HL-60 (cell line): ENCODE measurements around the gene PUS3.

Experiments
- DNase-seq, 2 experiments: peaks; one replicate each; pipeline ENCODE4 v3.0.0-alpha.2; 2010 to 2020; ENCODE audit warnings: low read depth in 1 of 2, low spot score in 1 of 2
- H3K27ac ChIP-seq: fragments of 250-450 bp; sonication (Bioruptor Pico); replicated peaks from 2 replicates; pipeline ENCODE4 v1.5.1; 2020; ENCODE audit warnings: mild to moderate bottlenecking, moderate library complexity
- H3K27me3 ChIP-seq: fragments of 250-450 bp; sonication (Bioruptor Pico); 2 replicates; pipeline ENCODE4 v1.5.1; 2021; ENCODE audit warnings: mild to moderate bottlenecking, moderate library complexity; ENCODE audit not compliant: insufficient read depth, poor library complexity, severe bottlenecking
- H3K4me3 ChIP-seq: replicated peaks from 2 replicates; pipeline ENCODE4 v1.5.1; 2011; ENCODE audit warnings: mild to moderate bottlenecking, control low read depth, low read length; ENCODE audit not compliant: insufficient read depth
- GABPA ChIP-seq: IDR thresholded peaks from 2 replicates; pipeline ENCODE4 v1.6.1; 2012; ENCODE audit warnings: low read depth
- POLR2AphosphoS5 ChIP-seq: IDR thresholded peaks from 2 replicates; pipeline ENCODE4 v1.6.1; 2012; ENCODE audit warnings: low read depth
- SPI1 ChIP-seq: IDR thresholded peaks from 2 replicates; pipeline ENCODE4 v1.6.1; 2012; ENCODE audit warnings: low read depth, mild to moderate bottlenecking, borderline replicate concordance
- TF ChIP-seq, protein P1 (sequence below): IDR thresholded peaks from one replicate; pipeline ENCODE4 v1.5.1; 2011; ENCODE audit warnings: low read length, control low read depth, inconsistent platforms; ENCODE audit not compliant: insufficient read depth
- TF ChIP-seq, protein P2 (sequence below): IDR thresholded peaks from 2 replicates; pipeline ENCODE4 v1.6.1; 2012; ENCODE audit warnings: low read depth; ENCODE audit not compliant: insufficient replicate concordance

PUS3 gene

DNA sequence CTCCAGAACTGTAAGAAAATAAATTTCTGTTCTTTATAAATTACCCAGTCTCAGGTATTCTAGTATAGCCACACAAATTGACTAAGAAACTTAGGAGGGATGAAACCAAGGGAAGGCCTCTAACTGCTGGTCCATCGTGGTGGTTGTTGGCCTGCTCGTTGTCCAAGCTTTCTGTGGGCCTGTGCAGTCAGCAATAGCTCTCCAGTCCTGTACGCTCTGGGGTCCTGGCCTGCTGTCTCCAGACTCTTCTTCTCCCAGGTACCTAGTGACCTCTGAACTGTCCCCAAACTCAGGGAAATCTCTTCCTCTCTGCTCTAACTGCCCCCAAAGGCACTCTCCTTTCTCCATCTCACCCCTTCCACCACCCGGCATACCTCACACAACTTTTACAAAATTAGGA, 37.1 kb upstream of the PUS3 start:
- TF ChIP-seq, protein P1, sequence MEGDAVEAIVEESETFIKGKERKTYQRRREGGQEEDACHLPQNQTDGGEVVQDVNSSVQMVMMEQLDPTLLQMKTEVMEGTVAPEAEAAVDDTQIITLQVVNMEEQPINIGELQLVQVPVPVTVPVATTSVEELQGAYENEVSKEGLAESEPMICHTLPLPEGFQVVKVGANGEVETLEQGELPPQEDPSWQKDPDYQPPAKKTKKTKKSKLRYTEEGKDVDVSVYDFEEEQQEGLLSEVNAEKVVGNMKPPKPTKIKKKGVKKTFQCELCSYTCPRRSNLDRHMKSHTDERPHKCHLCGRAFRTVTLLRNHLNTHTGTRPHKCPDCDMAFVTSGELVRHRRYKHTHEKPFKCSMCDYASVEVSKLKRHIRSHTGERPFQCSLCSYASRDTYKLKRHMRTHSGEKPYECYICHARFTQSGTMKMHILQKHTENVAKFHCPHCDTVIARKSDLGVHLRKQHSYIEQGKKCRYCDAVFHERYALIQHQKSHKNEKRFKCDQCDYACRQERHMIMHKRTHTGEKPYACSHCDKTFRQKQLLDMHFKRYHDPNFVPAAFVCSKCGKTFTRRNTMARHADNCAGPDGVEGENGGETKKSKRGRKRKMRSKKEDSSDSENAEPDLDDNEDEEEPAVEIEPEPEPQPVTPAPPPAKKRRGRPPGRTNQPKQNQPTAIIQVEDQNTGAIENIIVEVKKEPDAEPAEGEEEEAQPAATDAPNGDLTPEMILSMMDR, result no peak
- no peak for TF ChIP-seq GABPA
- no peak for TF ChIP-seq POLR2AphosphoS5
- TF ChIP-seq, protein P2, sequence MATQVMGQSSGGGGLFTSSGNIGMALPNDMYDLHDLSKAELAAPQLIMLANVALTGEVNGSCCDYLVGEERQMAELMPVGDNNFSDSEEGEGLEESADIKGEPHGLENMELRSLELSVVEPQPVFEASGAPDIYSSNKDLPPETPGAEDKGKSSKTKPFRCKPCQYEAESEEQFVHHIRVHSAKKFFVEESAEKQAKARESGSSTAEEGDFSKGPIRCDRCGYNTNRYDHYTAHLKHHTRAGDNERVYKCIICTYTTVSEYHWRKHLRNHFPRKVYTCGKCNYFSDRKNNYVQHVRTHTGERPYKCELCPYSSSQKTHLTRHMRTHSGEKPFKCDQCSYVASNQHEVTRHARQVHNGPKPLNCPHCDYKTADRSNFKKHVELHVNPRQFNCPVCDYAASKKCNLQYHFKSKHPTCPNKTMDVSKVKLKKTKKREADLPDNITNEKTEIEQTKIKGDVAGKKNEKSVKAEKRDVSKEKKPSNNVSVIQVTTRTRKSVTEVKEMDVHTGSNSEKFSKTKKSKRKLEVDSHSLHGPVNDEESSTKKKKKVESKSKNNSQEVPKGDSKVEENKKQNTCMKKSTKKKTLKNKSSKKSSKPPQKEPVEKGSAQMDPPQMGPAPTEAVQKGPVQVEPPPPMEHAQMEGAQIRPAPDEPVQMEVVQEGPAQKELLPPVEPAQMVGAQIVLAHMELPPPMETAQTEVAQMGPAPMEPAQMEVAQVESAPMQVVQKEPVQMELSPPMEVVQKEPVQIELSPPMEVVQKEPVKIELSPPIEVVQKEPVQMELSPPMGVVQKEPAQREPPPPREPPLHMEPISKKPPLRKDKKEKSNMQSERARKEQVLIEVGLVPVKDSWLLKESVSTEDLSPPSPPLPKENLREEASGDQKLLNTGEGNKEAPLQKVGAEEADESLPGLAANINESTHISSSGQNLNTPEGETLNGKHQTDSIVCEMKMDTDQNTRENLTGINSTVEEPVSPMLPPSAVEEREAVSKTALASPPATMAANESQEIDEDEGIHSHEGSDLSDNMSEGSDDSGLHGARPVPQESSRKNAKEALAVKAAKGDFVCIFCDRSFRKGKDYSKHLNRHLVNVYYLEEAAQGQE, result no peak
- TF ChIP-seq SPI1, result no peak
- H3K4me3 ChIP-seq, result no peak overlapping the region
- DNase-seq, result no peak

DNA sequence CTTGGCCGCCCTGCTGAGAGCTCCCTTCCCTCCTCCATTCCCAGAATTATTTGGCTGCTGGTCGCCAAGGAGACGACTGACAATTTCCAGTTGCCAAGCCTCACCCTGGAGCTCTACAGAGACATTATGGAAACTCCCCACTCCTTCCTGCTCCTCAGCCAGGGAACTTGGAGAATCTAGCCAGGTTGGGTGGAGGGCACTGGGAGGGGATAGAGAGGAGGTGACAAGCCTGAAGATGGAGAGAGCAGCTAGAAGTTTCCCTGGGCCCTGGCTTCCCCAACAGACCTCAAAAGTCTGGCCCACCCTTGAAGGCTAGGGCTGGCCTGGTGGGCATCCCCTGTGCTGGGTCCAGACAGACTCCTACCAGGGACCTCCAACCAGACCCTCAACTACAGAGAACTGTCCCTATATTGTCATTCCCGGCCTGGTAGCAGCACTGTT, 36.1 kb upstream of the PUS3 start:
- DNase-seq, result no peak
- H3K27ac ChIP-seq, result no peak overlapping the region
- H3K27me3 ChIP-seq, result no peaks in the 10 kb centered on the region
- TF ChIP-seq, protein P2, result no peak
- TF ChIP-seq SPI1 (no peak), GABPA (no peak), POLR2AphosphoS5 (no peak)
- TF ChIP-seq, protein P1, result no peak
- H3K4me3 ChIP-seq, result no peak overlapping the region

More for the DNA sequence above, 37.1 kb upstream of the PUS3 start:
- Histone ChIP-seq H3K27me3 (no peaks in the 10 kb centered on the region), H3K27ac (no peak overlapping the region)

DNA sequence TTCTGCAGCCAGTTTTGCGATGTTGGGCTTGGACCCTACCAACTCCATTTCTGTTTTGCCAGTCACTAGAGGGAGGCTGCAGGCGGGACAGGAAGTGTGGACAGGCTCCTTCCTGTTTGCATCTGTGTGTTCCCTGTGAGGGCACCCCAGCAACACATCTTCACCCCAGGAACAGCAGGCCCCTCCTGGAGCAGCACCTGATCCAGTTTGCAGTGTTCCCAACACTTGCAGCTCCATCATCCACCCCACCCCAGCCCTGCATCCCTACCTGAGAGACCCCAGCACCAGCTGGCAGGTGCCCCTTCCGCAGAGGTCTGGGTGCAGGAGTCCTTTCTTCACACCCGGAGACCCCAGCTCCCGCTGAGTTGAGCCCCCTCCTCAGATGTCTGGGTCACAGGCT, 35.4 kb upstream of the PUS3 start:
- DNase-seq, result peak in 1 of 2 experiments; percentile 17
- TF ChIP-seq SPI1 (no peak), GABPA (peak; percentile 83)
- H3K27me3 ChIP-seq, result no peaks in the 10 kb centered on the region
- no peak overlapping the region for H3K4me3 ChIP-seq
- H3K27ac ChIP-seq, result no peak overlapping the region

DNA sequence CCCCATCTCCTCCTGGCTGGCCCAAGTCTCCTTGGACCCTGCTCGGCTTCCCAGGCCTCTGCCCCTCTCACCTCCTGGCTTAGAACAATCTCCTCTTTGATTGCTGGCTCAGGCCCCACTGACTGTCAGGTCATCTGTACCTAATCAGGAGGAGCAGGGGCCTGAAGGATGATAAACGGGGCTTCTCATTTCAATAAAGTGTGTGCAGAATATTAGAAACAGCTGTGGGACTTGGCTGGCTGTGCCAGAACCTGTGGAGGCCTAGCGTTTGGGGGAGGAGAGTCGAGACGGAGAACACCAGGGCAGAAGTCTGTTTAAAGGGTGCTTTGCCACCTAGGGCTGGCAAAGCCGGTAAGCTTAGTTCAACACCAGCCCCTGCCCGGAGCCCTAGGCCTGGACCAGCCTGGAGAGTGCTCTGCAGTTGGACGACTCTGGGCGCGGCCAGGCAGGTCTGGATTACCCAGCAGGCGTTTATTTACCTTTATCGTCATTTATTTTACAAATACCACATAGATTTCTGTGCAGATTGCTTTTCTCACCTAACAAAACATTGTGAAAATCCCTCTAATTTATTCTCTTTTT, 32.7 kb upstream of the PUS3 start:
- DNase-seq, result no peak
- Histone ChIP-seq H3K27me3 (peaks cover 2% of the 10 kb centered on the region), H3K27ac (no peak overlapping the region), H3K4me3 (no peak overlapping the region)
- no peak for TF ChIP-seq GABPA
- TF ChIP-seq, protein P1, result no peak
- TF ChIP-seq, protein P2, result no peak
- no peak for TF ChIP-seq POLR2AphosphoS5
- TF ChIP-seq SPI1, result no peak
